OCI-LY7 (cell line): ENCODE measurements around the gene PIGL. TPM values are rescaled to one million over a fixed set of nuclear protein-coding genes. Genes with fewer than 3 reads are reported as not detected.

ENCODE experiments used
- BruUV-seq: library from RNA; stranded (reverse); fragments of 400-500 nt; replicated peaks from 2 replicates; lab custom pipeline; 2021; lab: Mats Ljungman, UMichigan
- CTCF ChIA-PET: fragments of 300-600 bp; sonication (Branson Sonifier 250); formaldehyde crosslinking; loops from one replicate; lab custom pipeline; 2022; ENCODE audit warnings: antibody characterized with exemption; ENCODE audit not compliant: unreplicated experiment; lab: Charles Lee
- POLR2A ChIA-PET: fragments of 300-600 bp; sonication (Branson Sonifier 250); formaldehyde crosslinking; loops from one replicate; lab custom pipeline; 2022; ENCODE audit warnings: antibody characterized with exemption; lab: Charles Lee
- DNase-seq: peaks from one replicate; pipeline ENCODE4 v3.0.0-alpha.2; 2015; ENCODE audit warnings: low spot score
- H2AFZ ChIP-seq: fragments of 200-600 bp; sonication (generic), shearing (Covaris generic); 2 replicates; pipeline ENCODE4 v1.6.1; 2014; ENCODE audit warnings: mild to moderate bottlenecking, antibody characterized with exemption, low read length, moderate library complexity
- H3K27ac ChIP-seq: fragments of 200-600 bp; sonication (generic); 2 replicates; pipeline ENCODE4 v1.5.1; 2014; ENCODE audit warnings: mixed run types, low read depth, mild to moderate bottlenecking, moderate library complexity, low read length, inconsistent platforms; ENCODE audit not compliant: poor library complexity, severe bottlenecking
- H3K36me3 ChIP-seq: fragments of 200-600 bp; sonication (generic); 2 replicates; pipeline ENCODE4 v1.6.1; 2014; ENCODE audit warnings: mild to moderate bottlenecking, antibody characterized with exemption, low read length, moderate library complexity, mixed read lengths; ENCODE audit not compliant: insufficient read depth
- H3K4me1 ChIP-seq: fragments of 200-600 bp; sonication (generic); 2 replicates; pipeline ENCODE4 v1.5.1; 2014; ENCODE audit warnings: mild to moderate bottlenecking, low read length; ENCODE audit not compliant: insufficient read depth, poor library complexity, severe bottlenecking
- H3K4me2 ChIP-seq: fragments of 200-600 bp; sonication (generic); 2 replicates; pipeline ENCODE4 v1.6.1; 2014; ENCODE audit warnings: mild to moderate bottlenecking, low read length
- H3K4me3 ChIP-seq: fragments of 200-600 bp; sonication (generic); 2 replicates; pipeline ENCODE4 v1.5.1; 2014; ENCODE audit warnings: mild to moderate bottlenecking, low read depth, low read length; ENCODE audit not compliant: poor library complexity, severe bottlenecking
- H3K79me2 ChIP-seq: fragments of 200-600 bp; sonication (generic); 2 replicates; pipeline ENCODE4 v1.6.1; 2016; ENCODE audit warnings: low read depth, mild to moderate bottlenecking, low read length, moderate library complexity, mixed read lengths; ENCODE audit not compliant: insufficient read depth
- H3K9me2 ChIP-seq: fragments of 200-600 bp; sonication (generic); 2 replicates; pipeline ENCODE4 v1.6.1; 2016; ENCODE audit warnings: mild to moderate bottlenecking, low read length, mixed read lengths; ENCODE audit not compliant: insufficient read depth
- H3K9me3 ChIP-seq: fragments of 200-600 bp; sonication (generic); 2 replicates; pipeline ENCODE4 v1.6.1; 2014; ENCODE audit warnings: mild to moderate bottlenecking, mixed run types, low read length, mixed read lengths
- H4K20me1 ChIP-seq: fragments of 200-600 bp; sonication (generic); 2 replicates; pipeline ENCODE4 v1.6.1; 2014; ENCODE audit warnings: mild to moderate bottlenecking, antibody characterized with exemption, low read length, moderate library complexity, mixed read lengths; ENCODE audit not compliant: insufficient read depth
- EZH2phosphoT487 ChIP-seq: fragments of 200-600 bp; sonication (generic); IDR thresholded peaks from 2 replicates; pipeline ENCODE4 v1.6.1; 2018; ENCODE audit warnings: low read depth, borderline replicate concordance, mild to moderate bottlenecking, mixed run types, antibody characterized with exemption, low read length, moderate library complexity, mixed read lengths
- intact Hi-C: fragments of 100-400 bp; cut with micrococcal nuclease; formaldehyde crosslinking; loops from one replicate; pipeline ENCODE4 v1.10.0; 2022; ENCODE audit not compliant: unreplicated experiment
- total RNA-seq, 2 experiments: library from RNA; depleted of rRNA in 1 of 2; stranded (reverse); fragments of >200 nt in 1 of 2; shearing (Covaris generic) in 1 of 2; gene quantifications; 2 replicates each; pipeline ENCODE4 v1.2.3, GENCODE V29; 2014 to 2022
- TF ChIP-seq, protein P1 (sequence below): fragments of 200-600 bp; sonication (generic); conservative IDR thresholded peaks from 2 replicates; pipeline ENCODE4 v1.5.1; 2014; ENCODE audit warnings: mild to moderate bottlenecking, antibody characterized with exemption, low read length, moderate library complexity, mixed read lengths

Gene PIGL
- total RNA-seq, 2 experiments from 2014 or later: 39.4 to 43.6 TPM

DNA sequence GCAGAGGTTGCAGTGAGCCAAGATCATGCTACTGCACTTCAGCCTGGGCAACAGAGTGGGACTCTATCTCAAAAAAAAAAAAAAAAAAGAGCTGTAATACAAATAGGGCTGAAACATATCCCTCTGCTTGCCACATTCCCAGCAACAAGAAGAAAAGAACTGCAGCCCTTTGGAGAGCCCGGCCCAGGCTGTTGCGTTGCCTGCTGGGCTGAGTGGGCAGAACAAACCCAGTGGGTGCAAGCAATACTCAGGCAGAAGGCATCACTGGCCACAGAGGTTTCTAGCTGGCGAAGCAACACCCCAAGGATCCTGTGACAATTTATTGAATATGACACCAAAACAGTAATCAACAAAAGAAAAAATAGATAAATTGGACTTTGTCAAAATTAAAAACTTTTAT is 44.0 kb downstream of the PIGL start:
- Histone ChIP-seq H3K79me2 (no peaks in the 10 kb centered on the region), H3K9me2 (no peaks in the 10 kb centered on the region), H3K4me2 (no peak overlapping the region), H3K9me3 (peaks cover 17% of the 10 kb centered on the region), H3K4me3 (no peak overlapping the region), H2AFZ (no peak overlapping the region), H3K36me3 (peaks cover 20% of the 10 kb centered on the region), H3K4me1 (no peaks in the 10 kb centered on the region), H3K27ac (no peak overlapping the region), H4K20me1 (no peaks in the 10 kb centered on the region)
- no peak for DNase-seq
- ChIA-PET CTCF (no interaction called here), POLR2A (interaction anchor here (0.5 to 1.0 kb wide), 3 partner anchors 42 to 934 kb away, joined by 3 to 4 read pairs (median 4); no protein-coding TSS in a partner anchor)
- BruUV-seq: no TSS peak
- intact Hi-C loops: no loop called here
- no peak for TF ChIP-seq EZH2phosphoT487
- TF ChIP-seq, protein P1, sequence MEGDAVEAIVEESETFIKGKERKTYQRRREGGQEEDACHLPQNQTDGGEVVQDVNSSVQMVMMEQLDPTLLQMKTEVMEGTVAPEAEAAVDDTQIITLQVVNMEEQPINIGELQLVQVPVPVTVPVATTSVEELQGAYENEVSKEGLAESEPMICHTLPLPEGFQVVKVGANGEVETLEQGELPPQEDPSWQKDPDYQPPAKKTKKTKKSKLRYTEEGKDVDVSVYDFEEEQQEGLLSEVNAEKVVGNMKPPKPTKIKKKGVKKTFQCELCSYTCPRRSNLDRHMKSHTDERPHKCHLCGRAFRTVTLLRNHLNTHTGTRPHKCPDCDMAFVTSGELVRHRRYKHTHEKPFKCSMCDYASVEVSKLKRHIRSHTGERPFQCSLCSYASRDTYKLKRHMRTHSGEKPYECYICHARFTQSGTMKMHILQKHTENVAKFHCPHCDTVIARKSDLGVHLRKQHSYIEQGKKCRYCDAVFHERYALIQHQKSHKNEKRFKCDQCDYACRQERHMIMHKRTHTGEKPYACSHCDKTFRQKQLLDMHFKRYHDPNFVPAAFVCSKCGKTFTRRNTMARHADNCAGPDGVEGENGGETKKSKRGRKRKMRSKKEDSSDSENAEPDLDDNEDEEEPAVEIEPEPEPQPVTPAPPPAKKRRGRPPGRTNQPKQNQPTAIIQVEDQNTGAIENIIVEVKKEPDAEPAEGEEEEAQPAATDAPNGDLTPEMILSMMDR: no peak

DNA sequence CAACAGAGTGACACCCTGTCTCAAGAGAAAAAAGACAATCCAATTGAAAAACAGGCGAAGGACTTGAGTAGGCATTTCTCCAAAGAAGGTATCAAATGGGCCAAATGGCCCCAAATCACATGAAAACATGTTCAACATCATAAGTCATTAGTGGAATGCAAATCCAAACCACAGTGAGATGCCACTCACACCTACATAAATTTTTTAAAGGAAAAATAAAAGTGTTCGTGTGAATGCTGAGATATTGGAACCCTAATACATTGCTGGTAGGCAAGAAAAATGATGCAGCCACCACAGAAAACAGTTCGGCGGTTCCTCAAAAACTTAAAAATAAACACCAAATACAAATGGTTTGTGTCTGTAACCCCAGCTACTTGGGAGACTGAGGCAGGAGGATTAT is 45.2 kb downstream of the PIGL start:
- CTCF ChIA-PET: no interaction called here

DNA sequence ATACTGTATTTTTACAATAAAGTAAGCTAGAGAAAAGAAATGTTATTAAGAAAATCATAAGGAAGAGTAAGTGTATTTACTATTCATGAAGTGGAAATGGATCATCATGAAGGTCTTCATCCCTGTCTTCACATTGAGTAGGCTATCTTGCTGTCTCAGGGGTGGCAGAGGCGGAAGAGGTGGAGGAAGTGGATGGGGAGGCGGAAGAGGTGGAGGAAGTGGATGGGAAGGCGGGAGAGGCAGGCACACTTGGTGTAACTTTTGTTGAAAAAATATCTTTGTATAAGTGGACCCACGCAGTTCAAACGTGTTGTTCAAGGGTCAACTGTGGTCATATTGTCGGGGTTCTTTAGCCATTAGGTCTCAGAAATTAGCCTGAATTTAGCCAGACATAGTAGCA is 50.2 kb downstream of the PIGL start:
- CTCF ChIA-PET: no interaction called here
- no peak overlapping the region for H3K27ac ChIP-seq
- H4K20me1 ChIP-seq: no peaks in the 10 kb centered on the region
- no peaks in the 10 kb centered on the region for H3K9me2 ChIP-seq
- intact Hi-C loops: no loop called here
- POLR2A ChIA-PET: no interaction called here
- H2AFZ ChIP-seq: no peak overlapping the region
- H3K4me3 ChIP-seq: no peak overlapping the region
- H3K79me2 ChIP-seq: no peaks in the 10 kb centered on the region
- no TSS peak for BruUV-seq
- no peaks in the 10 kb centered on the region for H3K36me3 ChIP-seq
- DNase-seq: no peak
- TF ChIP-seq, protein P1: no peak
- TF ChIP-seq EZH2phosphoT487: no peak
- H3K4me1 ChIP-seq: peaks cover 13% of the 10 kb centered on the region
- H3K4me2 ChIP-seq: peak overlapping the region; percentile 55; the same call in 1 of the 2 replicates
- H3K9me3 ChIP-seq: 0 out of 2 replicates have a peak, but pooled peaks cover 1% of the 10 kb centered on the region

More for the DNA sequence above, 45.2 kb downstream of the PIGL start:
- intact Hi-C loops: no loop called here
- Histone ChIP-seq H3K79me2 (no peaks in the 10 kb centered on the region), H3K27ac (no peak overlapping the region), H2AFZ (no peak overlapping the region), H3K9me3 (peaks cover 17% of the 10 kb centered on the region), H3K36me3 (peaks cover 20% of the 10 kb centered on the region), H3K4me3 (no peak overlapping the region), H3K4me1 (peaks cover under 1% of the 10 kb centered on the region), H3K9me2 (no peaks in the 10 kb centered on the region), H3K4me2 (no peak overlapping the region), H4K20me1 (no peaks in the 10 kb centered on the region)
- POLR2A ChIA-PET: no interaction called here
- no TSS peak for BruUV-seq
- TF ChIP-seq, protein P1: no peak
- TF ChIP-seq EZH2phosphoT487: no peak
- DNase-seq: no peak
